ENCODE measurements around the gene SLC22A2. TPM values are rescaled to one million over a fixed set of nuclear protein-coding genes. Genes with fewer than 3 reads are reported as not detected.
"Not testable (repeated sequence)": the region's sequence is repeated elsewhere in the genome, so short reads cannot be mapped to it uniquely, and the experiment has no call there.

Gene SLC22A2
- total and polyA plus RNA-seq, 2 donors from 2014 or later: 27.9 to 73.7 TPM

GRCh38 chr6:160233950-160234640 is 24.5 kb downstream of the SLC22A2 start:
- H3K27me3 ChIP-seq (ENCODE audit: control insufficient read depth, insufficient read depth, low read length); FAIRE-seq; H3K9me3 ChIP-seq (ENCODE audit: control insufficient read depth in 2 of 3, insufficient read depth in 1 of 3, low read length in 3 of 3); H3K9ac ChIP-seq (ENCODE audit: low read length in 3 of 3); DNase-seq; H3K4me1 ChIP-seq (ENCODE audit: control insufficient read depth in 2 of 3, insufficient read depth in 2 of 3, low read depth in 1 of 3, low read length in 3 of 3); H3K4me3 ChIP-seq (ENCODE audit: low read length in 3 of 3); H3K27ac ChIP-seq (ENCODE audit: low read depth in 2 of 2, low read length in 2 of 2); H3K36me3 ChIP-seq (ENCODE audit: control insufficient read depth in 2 of 3, insufficient read depth in 3 of 3, low read length in 3 of 3); intact Hi-C loops (cut with DNase I): not testable (repeated sequence)

- no peaks in the 10 kb centered on the region for H3K27me3 ChIP-seq (ENCODE audit: control insufficient read depth, insufficient read depth, low read length)
- no peak for TF ChIP-seq CTCF (IDR thresholded peaks at IDR 0.05; ENCODE audit: borderline replicate concordance, extremely low read depth, insufficient read depth)
- H3K9me3 ChIP-seq (ENCODE audit: control insufficient read depth in 2 of 3, insufficient read depth in 1 of 3, low read length in 3 of 3): no peaks in the 10 kb centered on the region
- no peaks in the 10 kb centered on the region for H3K36me3 ChIP-seq (ENCODE audit: control insufficient read depth in 2 of 3, insufficient read depth in 3 of 3, low read length in 3 of 3)
- intact Hi-C loops (cut with DNase I): no loop called here
- H3K4me3 ChIP-seq (ENCODE audit: low read length in 3 of 3): no peak overlapping the region
- FAIRE-seq: no peak
- peaks cover 0 to 21% (median 3%) of the 10 kb centered on the region in 3 donors for H3K4me1 ChIP-seq (ENCODE audit: control insufficient read depth in 2 of 3, insufficient read depth in 2 of 3, low read depth in 1 of 3, low read length in 3 of 3)
- DNase-seq: no peak
- H3K27ac ChIP-seq (ENCODE audit: low read depth in 2 of 2, low read length in 2 of 2): no peak overlapping the region
- no peak overlapping the region for H3K9ac ChIP-seq (ENCODE audit: low read length in 3 of 3)
Observed at GRCh38 chr6:160227769-160228161, 30.9 kb downstream of the SLC22A2 start.

- no peaks in the 10 kb centered on the region for H3K27me3 ChIP-seq (ENCODE audit: control insufficient read depth, insufficient read depth, low read length)
- H3K4me3 ChIP-seq (ENCODE audit: low read length in 3 of 3): no peak overlapping the region
- no peaks in the 10 kb centered on the region for H3K9me3 ChIP-seq (ENCODE audit: control insufficient read depth in 2 of 3, insufficient read depth in 1 of 3, low read length in 3 of 3)
- no peak overlapping the region for H3K27ac ChIP-seq (ENCODE audit: low read depth in 2 of 2, low read length in 2 of 2)
- no peak overlapping the region for H3K9ac ChIP-seq (ENCODE audit: low read length in 3 of 3)
- intact Hi-C loops (cut with DNase I): no loop called here
- FAIRE-seq (no peak), DNase-seq (no peak)
- peaks cover 0 to 21% (median 3%) of the 10 kb centered on the region in 3 donors for H3K4me1 ChIP-seq (ENCODE audit: control insufficient read depth in 2 of 3, insufficient read depth in 2 of 3, low read depth in 1 of 3, low read length in 3 of 3)
- H3K36me3 ChIP-seq (ENCODE audit: control insufficient read depth in 2 of 3, insufficient read depth in 3 of 3, low read length in 3 of 3): no peaks in the 10 kb centered on the region
- no peak for TF ChIP-seq CTCF (IDR thresholded peaks at IDR 0.05; ENCODE audit: borderline replicate concordance, extremely low read depth, insufficient read depth)
Observed at GRCh38 chr6:160227038-160227768, 31.4 kb downstream of the SLC22A2 start.

GRCh38 chr6:160226118-160226591 is 32.5 kb downstream of the SLC22A2 start:
- Histone ChIP-seq H3K9ac (ENCODE audit: low read length in 3 of 3) (no peak overlapping the region), H3K4me1 (ENCODE audit: control insufficient read depth in 2 of 3, insufficient read depth in 2 of 3, low read depth in 1 of 3, low read length in 3 of 3) (peaks cover 0 to 21% (median 5%) of the 10 kb centered on the region in 3 donors), H3K4me3 (ENCODE audit: low read length in 3 of 3) (no peak overlapping the region), H3K27ac (ENCODE audit: low read depth in 2 of 2, low read length in 2 of 2) (peak overlapping the region in 1 of 2 donors; percentile 59), H3K9me3 (ENCODE audit: control insufficient read depth in 2 of 3, insufficient read depth in 1 of 3, low read length in 3 of 3) (no peaks in the 10 kb centered on the region), H3K27me3 (ENCODE audit: control insufficient read depth, insufficient read depth, low read length) (no peaks in the 10 kb centered on the region), H3K36me3 (ENCODE audit: control insufficient read depth in 2 of 3, insufficient read depth in 3 of 3, low read length in 3 of 3) (no peaks in the 10 kb centered on the region)
- FAIRE-seq (no peak), DNase-seq (no peak)
- intact Hi-C loops (cut with DNase I): no loop called here
- TF ChIP-seq CTCF (IDR thresholded peaks at IDR 0.05; ENCODE audit: borderline replicate concordance, extremely low read depth, insufficient read depth): no peak
